Activated CD8-positive, alpha-beta memory T cell treated with anti-CD3 and anti-CD28 coated beads for 48 hours (primary cell): ENCODE measurements around the gene EXOC3.
"Not testable (repeated sequence)": the region's sequence is repeated elsewhere in the genome, so short reads cannot be mapped to it uniquely, and the experiment has no call there.

ENCODE experiments used
- DNase-seq, 3 experiments: peaks; one replicate each; pipeline ENCODE4 v3.0.0-alpha.2; 2020; ENCODE audit warnings: low read depth in 2 of 3, low spot score in 2 of 3

Gene EXOC3

GRCh38 chr5:499233-500209 lies 56.5 kb downstream of the EXOC3 start:
- no peak for DNase-seq

GRCh38 chr5:500491-500890 lies 57.5 kb downstream of the EXOC3 start:
- DNase-seq = no peak

DNA sequence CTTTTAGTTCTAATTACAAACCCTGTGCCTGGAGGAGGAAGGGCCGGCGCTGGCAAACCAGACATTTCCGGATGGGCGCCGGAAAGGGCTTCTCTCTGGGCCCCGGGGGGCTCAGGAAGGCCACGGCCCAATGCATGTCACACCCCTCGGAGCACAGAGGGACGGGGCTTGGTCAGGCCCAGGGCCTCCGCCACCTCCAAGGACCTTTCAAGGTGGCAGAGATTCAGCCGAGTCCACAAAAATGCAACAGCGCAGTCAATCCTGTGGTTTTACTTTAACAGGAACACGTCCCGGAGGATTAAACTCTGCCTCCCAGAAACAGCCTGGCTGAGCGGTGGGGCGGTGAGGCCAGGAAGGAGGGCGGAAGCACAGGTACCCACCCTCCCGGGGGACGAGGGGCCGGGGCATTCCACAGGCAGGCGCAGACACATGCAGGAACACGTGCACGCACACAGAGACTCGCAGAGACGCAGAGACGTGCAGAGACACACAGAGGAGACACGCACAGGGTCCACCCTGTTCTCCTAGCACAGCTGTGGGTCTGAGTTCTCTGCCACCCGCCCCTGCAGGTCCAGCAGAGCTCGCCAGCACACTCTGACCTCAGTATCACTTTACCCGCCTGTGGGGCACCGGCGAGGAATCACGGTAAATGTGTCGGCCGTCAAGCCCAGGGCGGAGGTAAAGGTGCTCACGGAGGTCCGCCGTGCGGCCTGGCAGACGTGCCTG lies 58.3 kb downstream of the EXOC3 start:
- DNase-seq = no peak

DNA sequence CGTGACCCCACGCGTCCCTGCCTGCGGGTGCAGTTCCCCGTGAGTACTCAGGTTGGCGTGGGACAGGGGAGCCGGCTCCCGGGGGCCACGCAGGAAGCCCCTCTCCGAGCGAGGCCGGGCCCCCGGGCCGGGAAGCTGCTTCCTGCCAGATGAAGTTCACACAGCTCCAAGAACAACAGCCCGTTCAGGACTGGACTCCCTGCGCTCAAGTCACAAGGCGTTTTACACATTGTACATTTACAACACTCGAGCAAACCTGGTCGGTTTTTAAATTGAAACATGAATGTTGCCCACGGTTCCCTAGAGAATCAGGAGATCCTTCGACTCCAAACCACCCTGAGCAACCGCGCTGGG lies 58.8 kb downstream of the EXOC3 start:
- DNase-seq = no peak

DNA sequence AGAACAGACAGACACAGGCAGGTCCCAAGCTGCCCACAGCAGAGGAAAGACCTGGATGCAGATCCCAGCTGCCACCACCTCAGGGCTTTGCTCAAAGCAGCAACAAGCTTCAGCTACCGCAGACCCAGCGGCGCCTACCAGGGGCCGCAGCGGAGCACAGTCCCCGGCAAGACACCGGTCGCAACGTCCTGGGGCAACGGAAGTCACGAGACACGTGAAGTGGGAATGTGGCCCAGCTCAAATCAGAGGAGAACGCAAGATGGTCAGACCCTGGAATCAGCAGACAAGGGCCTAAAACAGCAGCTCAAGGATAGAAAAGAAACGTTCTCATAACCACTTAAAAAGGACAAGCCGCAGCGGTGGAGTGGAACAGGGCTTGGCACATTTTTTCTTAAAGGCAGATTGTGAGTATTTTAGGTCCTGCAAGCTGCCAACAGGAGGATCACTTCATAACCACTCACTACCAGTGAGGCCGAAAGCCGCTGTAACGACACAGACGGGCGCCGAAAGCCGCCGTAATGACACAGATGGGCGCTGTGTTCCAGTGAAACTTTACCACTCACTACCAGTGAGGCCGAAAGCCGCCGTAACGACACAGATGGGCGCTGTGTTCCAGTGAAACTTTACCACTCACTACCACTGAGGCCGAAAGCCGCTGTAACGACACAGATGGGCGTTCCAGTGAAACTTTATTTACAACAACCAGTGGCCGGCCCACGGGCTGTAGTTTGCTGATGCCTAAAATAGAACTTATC lies 59.5 kb downstream of the EXOC3 start:
- no peak for DNase-seq

DNA sequence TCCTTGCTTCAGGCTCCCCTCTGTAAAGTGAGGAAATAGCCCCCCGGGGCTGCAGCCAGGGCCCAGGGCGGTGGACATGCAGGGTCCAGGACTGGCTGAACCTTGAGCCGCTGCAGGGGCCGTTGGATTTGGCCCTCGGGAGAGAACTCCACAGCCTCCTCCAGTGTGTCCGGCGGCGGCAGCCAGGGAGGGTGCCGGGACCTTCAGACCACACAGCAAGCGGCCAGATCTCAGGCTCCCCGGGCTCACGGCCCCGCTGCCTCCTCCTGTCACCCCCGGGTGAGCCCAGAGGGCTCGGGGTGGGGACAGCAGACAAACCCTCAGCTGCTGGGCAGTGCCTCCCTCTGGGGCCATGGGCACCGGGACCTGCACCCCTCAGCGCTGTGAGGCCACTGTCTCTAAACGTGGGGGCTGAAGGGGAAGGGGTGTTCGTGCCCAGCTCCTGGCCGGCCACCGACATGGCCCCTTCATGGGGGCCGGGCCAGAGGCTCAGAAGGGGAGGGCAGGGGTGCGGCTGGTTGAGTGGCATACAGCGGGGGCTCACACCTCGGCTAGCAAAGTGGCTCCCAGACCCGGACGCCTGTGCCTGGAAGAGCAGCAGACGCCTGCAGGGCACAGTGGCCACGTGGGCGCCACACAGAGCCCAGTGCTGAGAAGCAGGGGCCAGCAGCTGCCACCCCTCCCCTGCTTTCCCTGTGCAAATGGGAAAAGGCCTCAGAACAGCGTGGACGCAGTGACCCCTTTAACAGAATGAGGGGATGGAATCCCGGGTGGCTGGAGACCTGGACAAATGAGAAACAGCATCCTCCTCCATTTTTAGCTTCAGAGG lies 61.6 kb downstream of the EXOC3 start:
- DNase-seq = no peak

DNA sequence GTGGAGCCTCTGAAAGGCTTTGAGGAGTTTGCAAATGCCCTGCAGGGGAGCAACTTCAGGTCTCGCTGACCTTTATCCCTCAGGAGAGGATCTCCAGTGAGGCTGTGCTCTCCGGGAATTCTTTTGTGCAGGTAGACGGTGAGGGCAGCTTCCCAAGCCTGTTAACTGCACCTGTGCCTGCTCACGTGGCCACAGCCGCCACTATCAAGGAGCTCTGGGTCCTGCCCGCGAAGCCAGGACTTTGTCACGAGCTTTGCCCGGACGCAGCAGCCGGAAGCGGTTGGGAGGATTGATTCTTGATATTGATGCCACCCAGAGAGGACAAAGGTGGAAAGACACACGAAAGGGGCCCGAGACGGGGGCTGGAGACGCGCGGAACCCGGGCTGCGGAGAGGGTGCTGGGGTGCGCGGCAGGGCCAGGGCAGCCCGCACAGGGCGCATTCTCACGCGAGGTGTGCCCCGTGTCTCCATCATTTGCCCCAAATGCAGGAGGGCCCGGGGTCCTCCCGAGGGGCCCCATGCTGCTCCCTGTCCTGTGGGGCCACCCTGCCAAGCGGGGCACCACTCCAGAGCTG lies 63.1 kb downstream of the EXOC3 start:
- DNase-seq = no peak

- not testable (repeated sequence) for DNase-seq
These were observed 65.1 kb downstream of the EXOC3 start for GRCh38 chr5:507986-508575.

- no peak for DNase-seq
These were observed 66.7 kb downstream of the EXOC3 start for GRCh38 chr5:509611-510185.

DNA sequence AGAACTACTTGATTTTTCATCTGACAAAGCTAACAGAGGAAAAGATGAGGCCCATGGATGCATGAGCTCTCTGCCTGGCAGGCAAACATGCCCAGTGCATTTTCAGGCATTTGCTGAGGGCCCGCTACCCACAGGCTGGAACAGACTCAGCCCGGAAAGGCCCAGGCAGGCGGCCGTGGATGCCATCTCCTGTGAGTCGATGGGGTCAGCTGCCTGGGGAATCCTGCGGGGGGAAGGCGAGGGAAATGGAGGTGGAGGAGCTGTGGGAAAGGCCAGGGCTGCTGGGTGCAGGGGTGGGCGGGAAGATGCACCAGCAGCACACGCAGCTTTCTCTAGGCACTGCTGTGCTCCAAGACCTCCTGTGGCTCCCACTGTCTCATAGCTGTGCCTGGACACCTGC lies 67.5 kb downstream of the EXOC3 start:
- DNase-seq = no peak

- no peak for DNase-seq
These were observed 68.5 kb downstream of the EXOC3 start for GRCh38 chr5:511476-511875.

GRCh38 chr5:513216-514100 lies 70.5 kb downstream of the EXOC3 start:
- no peak for DNase-seq

- DNase-seq = no peak
These were observed 71.1 kb downstream of the EXOC3 start for GRCh38 chr5:514101-514485.

- DNase-seq = no peak
These were observed 71.7 kb downstream of the EXOC3 start for GRCh38 chr5:514673-515072.

- no peak for DNase-seq
These were observed 72.4 kb downstream of the EXOC3 start for GRCh38 chr5:515273-515836.

DNA sequence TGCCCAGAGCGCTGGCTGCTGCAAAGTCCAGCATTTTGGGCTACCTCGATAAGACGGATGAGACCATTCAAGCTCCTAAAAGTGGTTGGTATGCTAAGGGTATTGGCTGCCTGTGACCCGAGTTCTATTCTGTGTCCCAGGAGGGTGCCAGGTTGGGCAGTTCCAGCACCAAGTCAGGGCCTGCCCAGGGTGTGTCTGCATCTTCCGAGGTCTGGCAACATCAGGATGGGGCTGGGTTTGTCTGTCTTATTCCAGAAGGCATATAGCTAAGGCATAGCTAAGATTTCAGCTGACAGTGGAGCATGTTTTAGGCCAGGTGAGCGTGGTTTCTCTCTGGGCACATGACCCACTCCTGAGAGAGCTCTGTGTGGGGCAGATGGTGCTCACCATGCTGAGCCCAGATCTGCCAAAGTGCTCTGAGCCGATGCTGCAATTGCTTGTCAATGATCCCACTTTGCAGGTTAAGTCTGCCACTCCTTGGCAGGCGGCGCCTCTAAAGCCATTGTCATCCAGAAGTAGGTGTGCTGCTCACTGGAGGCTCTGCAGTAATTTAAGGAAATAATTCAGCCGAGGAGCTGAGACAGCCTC lies 73.5 kb downstream of the EXOC3 start:
- no peak for DNase-seq
